Stomach (tissue), 9 donors: ENCODE results near the gene RBM23. TPM values are rescaled to one million over a fixed set of nuclear protein-coding genes. Genes with fewer than 3 reads are reported as not detected.
"Not testable (repeated sequence)": the region's sequence is repeated elsewhere in the genome, so short reads cannot be mapped to it uniquely, and the experiment has no call there.

Experiments used
- DNase-seq, 2 donors: peaks; one replicate each; pipeline versions ENCODE4 v3.0.0 to v3.0.0-alpha.2; 2013 to 2019
- H3K27ac ChIP-seq, 5 donors: fragments of 200-600 bp in 4 of 5; sonication (generic) in 4 of 5; one replicate each; pipeline ENCODE4 v1.5.1; 2013 to 2019; ENCODE audit warnings: mild to moderate bottlenecking in 1 of 5, moderate library complexity in 1 of 5
- H3K27me3 ChIP-seq, 3 donors: fragments of 200-600 bp; sonication (generic); one replicate each; pipeline ENCODE4 v1.5.1; 2017 to 2019; ENCODE audit warnings: mixed run types in 1 of 3
- H3K36me3 ChIP-seq, 4 donors: fragments of 200-600 bp; sonication (generic); 1 replicate in 3 of 4; 2 replicates in 1 of 4; pipeline ENCODE4 v1.5.1; 2016 to 2019
- H3K4me1 ChIP-seq, 4 donors: fragments of 200-600 bp; sonication (generic); one replicate each; pipeline ENCODE4 v1.5.1; 2016 to 2019
- H3K4me3 ChIP-seq, 4 donors: fragments of 200-600 bp; sonication (generic) in 3 of 4; one replicate each; pipeline ENCODE4 v1.5.1; 2016 to 2019; ENCODE audit warnings: mild to moderate bottlenecking in 1 of 4
- H3K9me3 ChIP-seq, 4 donors: fragments of 200-600 bp; sonication (generic); one replicate each; pipeline ENCODE4 v1.5.1; 2016 to 2019
- EP300 ChIP-seq: sonication (generic); formaldehyde crosslinking; IDR thresholded peaks from one replicate; pipeline ENCODE4 v1.6.1; 2017; ENCODE audit warnings: antibody characterized with exemption
- POLR2A ChIP-seq, 4 donors: fragments of 450-650 bp; IDR thresholded peaks; one replicate each; pipeline ENCODE4 v1.6.1; 2016; ENCODE audit warnings: antibody characterized with exemption in 4 of 4, control low read depth in 2 of 4, mild to moderate bottlenecking in 1 of 4, moderate library complexity in 1 of 4
- POLR2AphosphoS5 ChIP-seq, 3 donors: sonication (generic); formaldehyde crosslinking; IDR thresholded peaks; one replicate each; pipeline ENCODE4 v1.6.1; 2016; ENCODE audit warnings: antibody characterized with exemption in 3 of 3
- WGBS, 5 donors: extraction: QIAGEN DNeasy Blood & Tissue Kit in 3 of 5; methylation state at CpG; one replicate each; pipeline versions ENCODE4 v1.1.5 to v1.1.7; 2013 to 2018; 5-methylcytosine and 5-hydroxymethylcytosine counted together
- intact Hi-C: fragments of 100-400 bp; cut with DNase I; formaldehyde crosslinking; loops from one replicate; pipeline ENCODE4 v1.15.1; 2023; ENCODE audit warnings: low total_unique reads
- polyA plus RNA-seq, 3 donors: library from polyadenylated mRNA; stranded (reverse); fragments of 200-250 nt; gene quantifications; one replicate each; pipeline ENCODE4 v1.2.3, GENCODE V29; 2013
- total RNA-seq, 5 donors: library from RNA; depleted of rRNA; stranded (reverse); fragments of >200 nt; gene quantifications; one replicate each; pipeline versions ENCODE4 v1.1.0 to v1.2.3, GENCODE V29; 2014 to 2016
- TF ChIP-seq, protein P1 (sequence below), 7 experiments: fragments of 450-650 bp in 4 of 7; fragments of 200-600 bp in 3 of 7; sonication (generic) in 3 of 7; IDR thresholded peaks; one replicate each; pipeline ENCODE4 v1.5.1; 2016 to 2019; ENCODE audit warnings: antibody characterized with exemption in 7 of 7, control low read depth in 2 of 7, mild to moderate bottlenecking in 1 of 7
- donor health status: healthy with polysubstance abuse.
- donor health status: Bipolar disorder and iron deficiency.
- donor health status: healthy.

Gene RBM23
- total and polyA plus RNA-seq, 8 donors: 12.1 to 126 (median 50.1) TPM

DNA sequence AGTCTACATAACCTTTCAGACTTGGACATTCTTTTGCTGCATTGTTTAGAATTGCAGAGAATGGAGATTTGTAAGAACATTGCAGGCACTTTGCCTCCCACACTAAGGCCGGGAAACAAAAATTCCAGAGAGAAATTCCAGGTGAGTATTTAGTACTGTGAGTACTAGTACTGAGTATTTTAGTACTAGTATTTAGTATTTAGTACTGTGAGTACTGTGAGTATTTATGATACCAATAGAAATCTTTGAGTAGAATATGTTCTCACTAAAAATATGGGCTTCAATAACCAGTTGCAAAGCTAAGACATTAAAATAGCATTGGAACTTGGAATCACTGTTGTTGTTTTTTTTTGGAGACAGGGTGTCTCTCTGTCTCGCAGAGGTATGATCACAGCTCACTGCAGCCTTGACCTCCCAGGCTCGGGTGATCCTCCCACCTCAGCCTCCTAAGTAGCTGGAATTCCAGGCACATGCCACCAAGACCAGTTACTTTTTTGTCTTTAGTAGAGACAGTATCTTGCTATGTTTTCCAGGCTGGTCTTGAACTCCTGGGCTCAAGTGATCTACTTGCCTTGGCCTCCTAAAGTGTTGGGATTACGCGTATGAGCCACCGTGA, 43.2 kb upstream of the RBM23 start:
- Histone ChIP-seq H3K9me3 (no peaks in the 10 kb centered on the region), H3K4me3 (no peak overlapping the region), H3K36me3 (no peaks in the 10 kb centered on the region), H3K27ac (no peak overlapping the region), H3K4me1 (peaks cover 0 to 8% (median 2%) of the 10 kb centered on the region in 4 donors), H3K27me3 (no peaks in the 10 kb centered on the region)
- intact Hi-C loops: no loop called here
- WGBS, 5 donors: 91 to 98% (median 94%) methylated on average over 6 of the region's 6 CpGs
- DNase-seq: no peak
- TF ChIP-seq, protein P1, sequence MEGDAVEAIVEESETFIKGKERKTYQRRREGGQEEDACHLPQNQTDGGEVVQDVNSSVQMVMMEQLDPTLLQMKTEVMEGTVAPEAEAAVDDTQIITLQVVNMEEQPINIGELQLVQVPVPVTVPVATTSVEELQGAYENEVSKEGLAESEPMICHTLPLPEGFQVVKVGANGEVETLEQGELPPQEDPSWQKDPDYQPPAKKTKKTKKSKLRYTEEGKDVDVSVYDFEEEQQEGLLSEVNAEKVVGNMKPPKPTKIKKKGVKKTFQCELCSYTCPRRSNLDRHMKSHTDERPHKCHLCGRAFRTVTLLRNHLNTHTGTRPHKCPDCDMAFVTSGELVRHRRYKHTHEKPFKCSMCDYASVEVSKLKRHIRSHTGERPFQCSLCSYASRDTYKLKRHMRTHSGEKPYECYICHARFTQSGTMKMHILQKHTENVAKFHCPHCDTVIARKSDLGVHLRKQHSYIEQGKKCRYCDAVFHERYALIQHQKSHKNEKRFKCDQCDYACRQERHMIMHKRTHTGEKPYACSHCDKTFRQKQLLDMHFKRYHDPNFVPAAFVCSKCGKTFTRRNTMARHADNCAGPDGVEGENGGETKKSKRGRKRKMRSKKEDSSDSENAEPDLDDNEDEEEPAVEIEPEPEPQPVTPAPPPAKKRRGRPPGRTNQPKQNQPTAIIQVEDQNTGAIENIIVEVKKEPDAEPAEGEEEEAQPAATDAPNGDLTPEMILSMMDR (IDR thresholded peaks at IDR 0.05): no peak
- TF ChIP-seq POLR2AphosphoS5 (IDR thresholded peaks at IDR 0.05) (no peak), POLR2A (IDR thresholded peaks at IDR 0.05) (no peak)

- peak overlapping the region; percentile 95 to 98 (median 97) for H3K27ac ChIP-seq
- H3K36me3 ChIP-seq: peaks cover 5 to 28% (median 21%) of the 10 kb centered on the region in 4 donors
- no peaks in the 10 kb centered on the region for H3K27me3 ChIP-seq
- DNase-seq: no peak
- H3K9me3 ChIP-seq: no peaks in the 10 kb centered on the region
- H3K4me3 ChIP-seq: peak overlapping the region; percentile 50 to 73 (median 68)
- WGBS, 5 donors: 17 to 21% (median 20%) methylated on average over 19 of the region's 19 CpGs
- intact Hi-C loops: no loop called here
- TF ChIP-seq, protein P1 (IDR thresholded peaks at IDR 0.05): no peak
- no peak for TF ChIP-seq POLR2A (IDR thresholded peaks at IDR 0.05)
- H3K4me1 ChIP-seq: peaks cover 11 to 23% (median 16%) of the 10 kb centered on the region in 4 donors
These were observed 37.0 kb upstream of the RBM23 start for GRCh38 chr14:22955702-22956569.

DNA sequence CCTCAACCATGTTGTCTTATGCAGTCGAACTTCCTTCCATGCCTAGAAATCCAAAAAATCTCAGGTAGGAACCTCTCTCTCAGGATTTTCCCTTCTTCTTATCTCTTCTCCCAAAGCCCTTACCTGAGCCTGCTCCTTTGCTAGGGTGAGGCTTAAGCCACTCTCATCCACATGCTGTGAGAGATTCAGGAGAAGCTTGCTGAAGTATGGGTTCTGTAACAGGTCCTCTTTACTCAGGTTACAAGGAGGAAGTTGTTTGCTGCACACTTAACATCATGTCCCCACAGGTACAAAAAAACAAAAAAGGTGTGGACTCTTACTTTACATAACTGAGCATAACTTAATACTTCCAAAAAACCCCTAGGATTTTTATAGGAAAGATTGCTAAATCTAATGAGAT, 33.5 kb upstream of the RBM23 start:
- no peak for DNase-seq
- no peaks in the 10 kb centered on the region for H3K9me3 ChIP-seq
- peaks cover 11 to 18% (median 15%) of the 10 kb centered on the region in 4 donors for H3K4me1 ChIP-seq
- peaks cover 11 to 62% (median 55%) of the 10 kb centered on the region in 4 donors for H3K36me3 ChIP-seq
- H3K27me3 ChIP-seq: no peaks in the 10 kb centered on the region
- WGBS, 5 donors: 85 to 100% (median 90%) methylated on average over 1 of the region's 1 CpG
- TF ChIP-seq POLR2A (IDR thresholded peaks at IDR 0.05) (no peak), EP300 (no peak), POLR2AphosphoS5 (IDR thresholded peaks at IDR 0.05) (no peak)
- TF ChIP-seq, protein P1 (IDR thresholded peaks at IDR 0.05): no peak
- no peak overlapping the region for H3K4me3 ChIP-seq
- intact Hi-C loops: no loop called here
- H3K27ac ChIP-seq: peak overlapping the region in 2 of 5 donors; percentile 1 to 51

DNA sequence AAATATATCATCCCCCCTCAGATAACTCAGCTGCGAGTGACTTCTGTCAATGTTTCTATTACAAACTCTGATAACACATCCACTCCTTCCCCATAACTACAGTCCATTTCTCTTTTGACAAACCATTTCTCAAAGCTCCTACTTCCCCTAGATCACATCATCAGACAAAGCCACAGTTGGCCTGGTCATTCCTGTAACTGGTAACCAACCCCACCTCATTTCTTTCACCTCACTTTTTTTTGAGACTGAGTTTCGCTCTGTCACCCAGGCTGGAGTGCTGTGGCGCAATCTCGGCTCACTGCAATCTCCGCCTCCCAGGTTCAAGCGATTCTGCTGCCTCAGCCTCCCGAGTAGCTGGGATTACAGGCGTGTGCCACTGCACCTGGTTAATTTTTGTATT, 32.8 kb upstream of the RBM23 start:
- H3K36me3 ChIP-seq: peaks cover 17 to 68% (median 61%) of the 10 kb centered on the region in 4 donors
- peaks cover 10 to 15% (median 13%) of the 10 kb centered on the region in 4 donors for H3K4me1 ChIP-seq
- peak overlapping the region in 2 of 5 donors; percentile 51 to 58 for H3K27ac ChIP-seq
- H3K27me3 ChIP-seq, H3K4me3 ChIP-seq, intact Hi-C loops, DNase-seq, H3K9me3 ChIP-seq: not testable (repeated sequence)
- WGBS, 5 donors: 90 to 94% (median 91%) methylated on average over 8 of the region's 8 CpGs
